GM12878 (cell line): ENCODE results near the gene MASP1. TPM values are rescaled to one million over a fixed set of nuclear protein-coding genes. Genes with fewer than 3 reads are reported as not detected.

Experiments used
- ATAC-seq: fragments of 200-7000 bp; cut with Tn5 transposase; 3 replicates; pipeline ENCODE4 v1.9.1; 2020; ENCODE audit warnings: mild to moderate bottlenecking, moderate library complexity
- BruUV-seq: library from RNA; stranded (reverse); fragments of 400-500 nt; replicated peaks from 2 replicates; lab custom pipeline; 2021; lab: Mats Ljungman, UMichigan
- CTCF ChIA-PET: fragments of 300-600 bp; sonication (Branson Sonifier 250); formaldehyde crosslinking; extraction: SDS; loops from one replicate; lab custom pipeline; 2021; ENCODE audit warnings: inconsistent platforms; lab: Yijun Ruan, JAX
- POLR2A ChIA-PET: fragments of 350-600 bp; formaldehyde crosslinking; extraction: SDS; loops from one replicate; lab custom pipeline; 2021; ENCODE audit warnings: inconsistent platforms; lab: Charles Lee
- RAD21 ChIA-PET: fragments of 300-600 bp; sonication (Branson Sonifier 250); formaldehyde crosslinking; loops from one replicate; lab custom pipeline; 2023; ENCODE audit warnings: antibody characterized with exemption; ENCODE audit not compliant: unreplicated experiment; lab: Charles Lee
- SMC1A ChIA-PET: fragments of 300-600 bp; sonication (Branson Sonifier 250); formaldehyde crosslinking; loops from one replicate; lab custom pipeline; 2023; ENCODE audit not compliant: unreplicated experiment, uncharacterized antibody; lab: Charles Lee
- DNase-seq: peaks from one replicate; pipeline ENCODE4 v3.0.0-alpha.2; 2011; ENCODE audit warnings: low read depth, low spot score
- FAIRE-seq: peaks from 3 replicates; lab custom pipeline; 2011; peaks lifted over from hg19 to GRCh38; lab: Jason Lieb, UNC
- H2AFZ ChIP-seq: 2 replicates; pipeline ENCODE4 v1.6.0; 2011; ENCODE audit warnings: low read depth, low read length, control low read depth; ENCODE audit not compliant: control insufficient read depth
- H3K27ac ChIP-seq: 2 replicates; pipeline ENCODE4 v1.5.1; 2011; ENCODE audit warnings: control low read depth; ENCODE audit not compliant: control insufficient read depth, insufficient read depth
- H3K27me3 ChIP-seq, 2 experiments: replicated peaks in 1 of 2; 2 replicates each; pipeline versions ENCODE4 v1.6.0 to v1.6.1; 2011; ENCODE audit warnings: low read length in 1 of 2; ENCODE audit not compliant: control insufficient read depth in 2 of 2, insufficient read depth in 2 of 2
- H3K36me3 ChIP-seq, 2 experiments: 2 replicates each; pipeline ENCODE4 v1.5.1; 2011; ENCODE audit warnings: low read length in 1 of 2; ENCODE audit not compliant: control insufficient read depth in 2 of 2, insufficient read depth in 2 of 2
- H3K4me1 ChIP-seq: 2 replicates; pipeline ENCODE4 v1.6.1; 2011; ENCODE audit warnings: mild to moderate bottlenecking, low read length, moderate library complexity, mixed read lengths; ENCODE audit not compliant: control insufficient read depth, insufficient read depth
- H3K4me2 ChIP-seq: 2 replicates; pipeline ENCODE4 v1.6.0; 2011; ENCODE audit warnings: control low read depth; ENCODE audit not compliant: control insufficient read depth, insufficient read depth
- H3K4me3 ChIP-seq: fragments of 200-600 bp; sonication (generic); 2 replicates; pipeline ENCODE4 v1.5.1; 2016
- H3K79me2 ChIP-seq: 2 replicates; pipeline ENCODE4 v1.6.0; 2011; ENCODE audit warnings: low read length; ENCODE audit not compliant: control insufficient read depth, insufficient read depth
- H3K9ac ChIP-seq: 2 replicates; pipeline ENCODE4 v1.8.0; 2011; ENCODE audit warnings: low read length, control low read depth, mixed read lengths; ENCODE audit not compliant: control insufficient read depth, insufficient read depth
- H3K9me3 ChIP-seq: replicated peaks from 3 replicates; pipeline ENCODE4 v1.5.1; 2011; ENCODE audit warnings: mild to moderate bottlenecking, low read length; ENCODE audit not compliant: control insufficient read depth, insufficient read depth
- H4K20me1 ChIP-seq: 2 replicates; pipeline ENCODE4 v1.6.0; 2011; ENCODE audit not compliant: control insufficient read depth, insufficient read depth
- BCL3 ChIP-seq: IDR thresholded peaks from 2 replicates; pipeline ENCODE4 v1.6.1; 2011; ENCODE audit warnings: borderline replicate concordance, low read depth, mild to moderate bottlenecking, moderate library complexity, low read length; ENCODE audit not compliant: insufficient read depth, poor library complexity, severe bottlenecking
- HSF1 ChIP-seq: fragments of 150-350 bp; IDR thresholded peaks from 2 replicates; pipeline ENCODE4 v1.6.1; 2014; ENCODE audit warnings: mild to moderate bottlenecking, low read depth, low read length
- IRF4 ChIP-seq: IDR thresholded peaks from 2 replicates; pipeline ENCODE4 v1.6.1; 2011; ENCODE audit warnings: low read depth, low read length
- MXI1 ChIP-seq: fragments of 150-350 bp; IDR thresholded peaks from 2 replicates; pipeline ENCODE4 v1.6.1; 2011; ENCODE audit warnings: low read depth, mild to moderate bottlenecking, inconsistent platforms, low read length, improper control_type of control experiment
- MYB ChIP-seq: fragments of 150-350 bp; IDR thresholded peaks from 2 replicates; pipeline ENCODE4 v1.6.1; 2014; ENCODE audit warnings: mild to moderate bottlenecking, low read depth, low read length, borderline replicate concordance
- USF2 ChIP-seq: IDR thresholded peaks from 2 replicates; pipeline ENCODE4 v1.6.1; 2011; ENCODE audit warnings: low read depth, low read length, improper control_type of control experiment, borderline replicate concordance
- WGBS: methylation state at CpG from one replicate; pipeline ENCODE4 v1.1.6; 2016; ENCODE audit warnings: low lambda C conversion rate; ENCODE audit not compliant: insufficient replicate concordance, insufficient coverage; ENCODE audit errors: missing lambda C conversion rate; 5-methylcytosine and 5-hydroxymethylcytosine counted together
- in situ Hi-C: fragments of 300-500 bp; cut with MboI; formaldehyde crosslinking; loops from 9 replicates; pipeline ENCODE4 v1.14.3; 2018; ENCODE audit warnings: mixed read lengths
- intact Hi-C: fragments of 100-400 bp; cut with micrococcal nuclease; formaldehyde crosslinking; loops from one replicate; pipeline ENCODE4 v1.14.2; 2022; ENCODE audit not compliant: unreplicated experiment
- polyA plus RNA-seq, 11 experiments: library from polyadenylated mRNA; depleted of rRNA in 4 of 11; unstranded in 6 of 11; stranded (reverse) in 5 of 11; fragments of >200 nt; fragmentation: Nextera tagmentation in 4 of 11; fragmentation: Illumina TruSeq in 1 of 11; extraction: Ambion mirVana in 4 of 11; extraction: Trizol in 1 of 11; gene quantifications; 1 replicate in 1 of 11; 2 replicates in 10 of 11; pipeline versions ENCODE4 v1.2.1 to v1.2.3, GENCODE V29; 2011 to 2016; ENCODE audit warnings: inconsistent platforms in 2 of 11, missing spikeins in 2 of 11, low read depth in 1 of 11
- total RNA-seq, 4 experiments: library from RNA; depleted of rRNA in 3 of 4; stranded (reverse); fragments of >200 nt in 3 of 4; fragmentation: Illumina TruSeq in 1 of 4; extraction: Trizol in 1 of 4; gene quantifications; 2 replicates each; pipeline versions ENCODE4 v1.2.1 to v1.2.3, GENCODE V29; 2013 to 2021

The MASP1 gene
- total and polyA plus RNA-seq, 10 of the 15 experiments (the other 5 are each of a cell fraction or from before 2014, with no cell fraction given): 0.05 TPM; not detected in 9

GRCh38 chr3:187257471-187257870 lies 34.1 kb downstream of the MASP1 start:
- in situ Hi-C loops: no loop called here
- Histone ChIP-seq H3K27me3 (peaks cover 0 to 4% of the 10 kb centered on the region in 2 experiments), H3K4me2 (no peak overlapping the region), H3K79me2 (no peaks in the 10 kb centered on the region), H3K36me3 (no peaks in the 10 kb centered on the region), H3K4me3 (no peak overlapping the region), H3K4me1 (no peaks in the 10 kb centered on the region), H2AFZ (no peak overlapping the region), H3K9ac (no peak overlapping the region), H3K27ac (no peak overlapping the region), H4K20me1 (no peaks in the 10 kb centered on the region), H3K9me3 (no peaks in the 10 kb centered on the region)
- no TSS peak for BruUV-seq
- 33% methylated on average over 6 of the region's 6 CpGs for WGBS
- ChIA-PET RAD21 (no interaction called here), SMC1A (no interaction called here), POLR2A (no interaction called here), CTCF (no interaction called here)
- TF ChIP-seq MYB (no peak), HSF1 (no peak), IRF4 (no peak), MXI1 (no peak), USF2 (no peak), BCL3 (no peak)
- no peak for FAIRE-seq
- intact Hi-C loops: no loop called here
- ATAC-seq: no peak
- DNase-seq: no peak
